VCaP (cell line): ENCODE results near the gene CBX8.

Experiments
- H3K27ac ChIP-seq: fragments of 450-650 bp; 2 replicates; pipeline ENCODE4 v1.5.1; 2017
- TF ChIP-seq, protein P1 (sequence below): fragments of 450-650 bp; conservative IDR thresholded peaks from 2 replicates; pipeline ENCODE4 v1.5.1; 2017; ENCODE audit warnings: mild to moderate bottlenecking, moderate library complexity

Gene CBX8

DNA sequence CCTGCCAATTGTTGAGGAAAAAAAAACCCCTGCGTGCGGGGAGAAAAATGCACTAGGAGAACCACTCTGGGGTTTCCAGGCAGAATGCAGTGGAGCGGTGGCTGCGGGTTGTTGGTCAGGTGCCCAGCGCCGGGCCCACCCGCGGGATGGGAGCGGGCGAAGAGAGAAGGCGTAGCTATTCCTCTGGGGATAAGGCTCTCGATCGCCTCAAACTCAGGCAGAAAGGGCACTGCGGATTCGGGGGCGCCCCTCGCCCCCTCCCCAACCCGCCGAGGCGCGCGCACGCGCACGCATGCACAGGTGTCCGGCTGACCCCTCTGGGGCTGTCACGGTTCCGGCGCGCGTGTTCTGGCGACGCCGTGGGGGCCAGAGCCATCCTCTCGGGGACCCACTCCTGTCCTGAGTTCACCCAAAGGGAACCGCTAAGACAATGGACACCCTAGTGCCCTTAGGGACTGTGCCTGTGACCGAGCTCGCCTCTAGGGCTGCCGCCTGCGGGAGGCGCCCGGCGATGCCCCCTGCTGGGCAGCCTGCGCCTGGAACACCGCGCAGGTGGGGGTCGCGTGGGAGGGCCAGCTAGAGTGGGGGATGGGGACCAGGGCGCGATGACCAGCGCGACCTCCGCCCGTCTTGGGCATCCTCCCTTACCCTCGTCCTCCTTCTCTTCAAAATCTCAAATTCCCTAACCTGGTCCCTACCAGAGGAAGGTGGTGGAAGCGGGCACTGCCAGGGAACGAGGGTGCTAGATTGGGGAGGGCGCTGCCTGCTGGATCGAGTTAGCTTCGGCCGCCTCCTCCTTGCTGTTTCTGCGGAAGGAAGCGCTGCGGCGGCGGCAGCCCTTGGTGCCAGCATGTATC lies 14.4 kb upstream of the CBX8 start:
- peak overlapping the region; percentile 95 for H3K27ac ChIP-seq
- TF ChIP-seq, protein P1, sequence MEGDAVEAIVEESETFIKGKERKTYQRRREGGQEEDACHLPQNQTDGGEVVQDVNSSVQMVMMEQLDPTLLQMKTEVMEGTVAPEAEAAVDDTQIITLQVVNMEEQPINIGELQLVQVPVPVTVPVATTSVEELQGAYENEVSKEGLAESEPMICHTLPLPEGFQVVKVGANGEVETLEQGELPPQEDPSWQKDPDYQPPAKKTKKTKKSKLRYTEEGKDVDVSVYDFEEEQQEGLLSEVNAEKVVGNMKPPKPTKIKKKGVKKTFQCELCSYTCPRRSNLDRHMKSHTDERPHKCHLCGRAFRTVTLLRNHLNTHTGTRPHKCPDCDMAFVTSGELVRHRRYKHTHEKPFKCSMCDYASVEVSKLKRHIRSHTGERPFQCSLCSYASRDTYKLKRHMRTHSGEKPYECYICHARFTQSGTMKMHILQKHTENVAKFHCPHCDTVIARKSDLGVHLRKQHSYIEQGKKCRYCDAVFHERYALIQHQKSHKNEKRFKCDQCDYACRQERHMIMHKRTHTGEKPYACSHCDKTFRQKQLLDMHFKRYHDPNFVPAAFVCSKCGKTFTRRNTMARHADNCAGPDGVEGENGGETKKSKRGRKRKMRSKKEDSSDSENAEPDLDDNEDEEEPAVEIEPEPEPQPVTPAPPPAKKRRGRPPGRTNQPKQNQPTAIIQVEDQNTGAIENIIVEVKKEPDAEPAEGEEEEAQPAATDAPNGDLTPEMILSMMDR: peak; percentile 95

DNA sequence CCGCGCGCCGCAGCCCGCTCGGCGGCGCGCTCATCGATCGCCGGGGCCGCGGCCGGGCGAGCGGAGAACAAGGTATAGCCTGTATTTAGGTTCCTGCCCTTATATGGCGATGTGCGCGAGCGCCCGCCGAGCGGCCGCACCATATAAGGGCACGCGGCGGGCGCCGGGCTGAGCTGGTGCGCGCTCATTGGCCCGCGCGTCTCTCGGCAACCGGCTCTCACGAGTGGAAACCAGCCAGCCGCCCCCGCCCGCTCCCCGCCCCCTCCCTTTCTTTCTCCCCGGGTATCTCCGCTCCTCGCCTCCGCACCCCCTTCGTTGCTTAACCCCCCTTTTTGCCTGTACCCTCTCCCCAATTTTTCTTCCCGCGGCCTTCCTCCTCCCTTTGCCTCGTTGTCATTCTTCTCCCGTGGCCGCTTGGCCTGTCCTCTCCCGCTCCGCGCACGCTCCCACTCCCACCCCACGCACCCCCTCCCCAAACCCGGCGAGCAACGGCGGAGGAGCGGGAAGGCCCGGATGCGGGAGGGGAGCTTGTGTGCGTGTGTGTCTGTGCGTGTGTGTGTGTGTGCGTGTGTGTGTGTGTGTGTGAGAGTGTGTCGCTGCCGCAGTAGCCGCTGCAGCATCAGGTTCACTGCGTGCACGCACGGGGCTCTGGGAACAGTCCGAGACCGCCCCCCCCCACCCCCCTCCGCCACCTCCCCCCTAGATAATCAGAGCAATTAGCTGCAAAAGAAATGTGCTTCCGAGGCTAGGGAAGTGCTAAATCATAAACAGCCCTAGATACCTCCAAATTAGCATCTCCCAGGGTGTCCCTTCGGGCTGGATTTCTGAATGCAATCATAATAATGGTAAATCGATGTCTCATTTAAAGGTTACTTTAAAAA lies 13.5 kb upstream of the CBX8 start:
- peak overlapping the region; percentile 95 for H3K27ac ChIP-seq
- TF ChIP-seq, protein P1: no peak

DNA sequence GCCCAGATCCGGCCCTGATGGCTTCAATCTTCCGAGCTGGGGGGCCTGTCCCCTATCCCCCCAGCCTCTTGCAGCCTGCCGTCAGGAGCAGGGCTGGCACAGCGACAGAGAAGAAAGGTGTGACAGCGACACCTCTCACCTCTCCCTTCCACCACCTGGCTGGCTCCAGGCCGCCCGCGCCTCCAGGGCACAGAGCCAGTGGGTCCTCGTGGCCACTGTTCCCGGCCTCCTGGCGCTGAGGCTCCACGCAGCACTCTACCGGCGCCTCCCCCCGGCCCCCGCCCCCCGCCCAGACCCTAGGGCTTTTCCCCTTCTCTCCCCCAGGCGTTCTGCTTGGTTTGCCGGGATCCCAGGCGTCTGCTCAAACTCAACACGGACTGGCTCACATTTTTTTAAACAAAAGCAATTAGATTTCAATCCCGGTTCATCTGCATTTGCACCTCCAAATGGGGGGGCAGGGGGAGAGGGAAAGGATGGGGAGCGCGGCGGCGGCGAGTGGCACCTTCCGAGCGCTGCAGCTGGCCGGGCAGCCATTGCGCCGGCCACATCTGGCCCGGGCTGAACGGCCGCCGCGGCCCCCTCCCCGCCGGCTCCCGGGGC lies 12.8 kb upstream of the CBX8 start:
- peak overlapping the region; percentile 95 for H3K27ac ChIP-seq
- TF ChIP-seq, protein P1: no peak

DNA sequence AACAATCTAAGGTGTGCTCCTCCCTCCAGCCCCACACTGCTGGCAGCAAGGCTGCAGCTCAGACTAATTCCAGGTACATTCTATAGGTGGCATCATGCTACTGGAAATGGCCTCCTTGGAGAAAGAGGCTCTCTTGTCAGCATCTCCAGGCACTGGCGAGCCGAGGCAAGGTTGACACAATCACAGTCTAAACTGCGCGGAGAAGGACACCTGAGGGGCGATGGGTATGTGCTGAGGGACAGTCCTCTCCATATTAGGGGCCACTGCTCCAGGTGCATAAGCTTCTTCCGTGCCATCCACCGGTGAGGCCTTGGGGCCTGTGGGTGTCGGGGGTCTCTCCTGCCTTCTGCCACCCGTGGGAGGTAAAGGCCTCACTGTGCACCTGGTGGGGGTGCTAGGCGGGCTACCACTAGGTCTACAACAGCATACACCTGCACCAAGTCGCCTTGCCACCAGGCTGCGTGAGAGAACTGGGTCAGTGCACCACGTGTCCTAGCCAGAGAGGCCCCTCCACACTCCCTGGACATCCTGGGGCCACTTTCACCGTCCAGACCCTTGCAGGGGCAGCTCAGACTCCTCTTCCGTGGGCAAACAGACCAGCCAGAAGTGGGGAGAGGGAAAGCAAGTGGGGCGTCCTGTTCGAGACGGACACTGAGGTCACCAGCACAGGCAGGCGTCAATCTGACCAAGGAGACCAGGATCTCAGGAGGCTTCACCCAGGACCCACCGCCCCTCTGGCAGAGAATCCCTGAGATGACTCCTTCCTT lies 12.1 kb upstream of the CBX8 start:
- H3K27ac ChIP-seq: peak overlapping the region; percentile 95; the same call in 1 of the 2 replicates
- TF ChIP-seq, protein P1: peak; percentile 79

DNA sequence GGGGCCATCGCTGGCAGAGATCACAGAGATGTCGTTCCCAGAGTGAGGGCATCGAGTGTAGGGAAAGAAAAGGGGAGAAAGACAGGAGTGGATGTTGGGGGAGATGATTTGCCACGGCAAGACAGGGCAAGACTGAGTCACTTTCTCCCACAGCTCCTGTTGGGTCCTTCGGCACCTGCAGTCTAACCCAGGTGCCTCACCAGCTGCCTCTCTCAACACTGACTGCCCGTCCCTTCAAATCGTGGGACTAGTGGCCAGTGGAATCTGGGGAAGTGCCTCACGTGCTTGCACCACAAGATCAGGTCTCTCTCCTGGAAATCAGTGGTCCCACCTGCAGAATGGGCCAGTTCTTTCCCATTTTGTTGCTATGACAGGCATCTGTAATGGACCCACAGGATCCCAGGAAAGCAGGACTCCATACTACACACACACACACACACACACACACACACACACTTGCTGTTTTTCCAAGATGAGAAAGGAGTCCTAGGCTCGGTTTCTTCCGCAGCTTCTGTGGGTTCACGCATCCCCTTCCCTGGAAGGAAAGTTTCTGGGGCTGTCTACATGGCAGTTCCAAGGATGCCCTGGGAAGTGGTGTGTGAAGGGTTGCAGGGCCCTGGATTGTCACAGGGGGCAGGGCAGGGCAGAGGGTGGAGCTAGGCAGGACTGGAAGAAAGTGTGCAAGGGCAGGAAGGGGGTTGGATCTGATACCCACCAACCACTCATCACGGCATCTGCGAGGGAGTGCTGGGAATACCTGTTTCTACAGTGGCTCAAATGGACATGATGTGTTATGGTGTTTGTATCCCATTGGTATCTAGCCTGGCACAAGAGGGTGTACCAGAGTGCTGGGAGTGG lies 10.2 kb upstream of the CBX8 start:
- TF ChIP-seq, protein P1: no peak
- H3K27ac ChIP-seq: no peak overlapping the region

DNA sequence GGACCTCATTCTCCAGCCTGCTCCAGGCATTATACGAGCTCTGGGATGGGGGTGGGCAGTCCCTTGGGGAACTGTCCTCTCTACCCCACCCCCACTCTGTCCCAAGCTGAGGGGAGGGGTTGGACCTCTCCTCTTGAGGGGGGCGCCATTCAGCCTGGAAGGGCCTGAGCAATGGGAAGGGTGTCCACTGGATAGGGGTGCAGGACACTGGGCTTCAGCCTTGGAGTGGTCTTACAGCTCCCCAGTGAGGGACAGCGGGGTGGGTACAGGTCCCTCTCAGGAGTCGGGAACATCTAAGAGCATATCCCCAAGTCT lies 9.5 kb upstream of the CBX8 start:
- H3K27ac ChIP-seq: no peak overlapping the region
- TF ChIP-seq, protein P1: no peak
